ENCODE data around the gene ETFBKMT.
"Not testable (repeated sequence)": the region's sequence is repeated elsewhere in the genome, so short reads cannot be mapped to it uniquely, and the experiment has no call there.

GRCh38 chr12:31716998-31717397, 57.5 kb downstream of the ETFBKMT start:
- not testable (repeated sequence) for TF ChIP-seq CTCF (IDR thresholded peaks at IDR 0.05; ENCODE audit: low read length); EZH2 (optimal IDR thresholded peaks at IDR 0.05; ENCODE audit: low read depth, low read length); EZH2phosphoT487 (IDR thresholded peaks at IDR 0.05; ENCODE audit: low read length)
